GM12874 (cell line): ENCODE results near the gene MAPK11.

Experiments
- CTCF ChIP-seq: IDR thresholded peaks from 2 replicates; pipeline ENCODE4 v1.5.1; 2011; ENCODE audit warnings: low read depth, mild to moderate bottlenecking, control low read depth, low read length, moderate library complexity; ENCODE audit not compliant: insufficient read depth

Gene MAPK11

DNA sequence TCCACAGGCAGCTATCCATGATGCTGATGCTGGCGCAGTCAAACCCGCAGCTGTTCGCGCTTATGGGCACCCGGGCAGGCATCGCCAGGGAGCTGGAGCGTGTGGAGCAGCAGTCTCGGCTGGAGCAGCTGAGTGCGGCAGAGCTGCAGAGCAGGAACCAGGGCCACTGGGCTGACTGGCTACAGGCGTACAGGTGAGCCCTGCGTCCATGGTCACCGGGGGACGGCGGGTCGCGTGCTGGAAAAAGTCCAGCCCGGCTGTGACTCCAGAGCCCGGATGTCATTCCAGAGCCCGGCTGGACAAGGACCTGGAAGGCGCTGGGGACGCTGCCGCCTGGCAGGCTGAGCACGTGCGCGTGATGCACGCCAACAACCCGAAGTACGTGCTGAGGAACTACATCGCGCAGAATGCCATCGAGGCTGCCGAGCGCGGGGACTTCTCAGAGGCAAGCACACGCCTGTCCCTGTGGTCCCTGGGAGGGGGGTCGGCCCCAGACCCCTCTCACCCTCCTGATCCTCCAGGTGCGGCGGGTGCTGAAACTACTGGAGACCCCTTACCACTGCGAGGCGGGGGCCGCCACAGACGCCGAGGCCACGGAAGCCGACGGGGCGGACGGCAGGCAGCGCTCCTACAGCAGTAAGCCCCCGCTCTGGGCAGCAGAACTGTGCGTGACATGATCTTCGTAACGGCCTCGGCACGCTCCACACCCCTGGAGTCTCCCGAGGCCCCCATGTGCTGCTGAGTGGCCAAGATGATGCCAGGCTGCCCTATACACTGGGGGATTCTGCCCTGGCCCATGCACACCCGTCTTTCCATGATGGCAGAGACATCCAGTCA lies 53.3 kb downstream of the MAPK11 start:
- TF ChIP-seq CTCF: no peak

GRCh38 chr22:50216055-50216683 lies 54.0 kb downstream of the MAPK11 start:
- no peak for TF ChIP-seq CTCF

DNA sequence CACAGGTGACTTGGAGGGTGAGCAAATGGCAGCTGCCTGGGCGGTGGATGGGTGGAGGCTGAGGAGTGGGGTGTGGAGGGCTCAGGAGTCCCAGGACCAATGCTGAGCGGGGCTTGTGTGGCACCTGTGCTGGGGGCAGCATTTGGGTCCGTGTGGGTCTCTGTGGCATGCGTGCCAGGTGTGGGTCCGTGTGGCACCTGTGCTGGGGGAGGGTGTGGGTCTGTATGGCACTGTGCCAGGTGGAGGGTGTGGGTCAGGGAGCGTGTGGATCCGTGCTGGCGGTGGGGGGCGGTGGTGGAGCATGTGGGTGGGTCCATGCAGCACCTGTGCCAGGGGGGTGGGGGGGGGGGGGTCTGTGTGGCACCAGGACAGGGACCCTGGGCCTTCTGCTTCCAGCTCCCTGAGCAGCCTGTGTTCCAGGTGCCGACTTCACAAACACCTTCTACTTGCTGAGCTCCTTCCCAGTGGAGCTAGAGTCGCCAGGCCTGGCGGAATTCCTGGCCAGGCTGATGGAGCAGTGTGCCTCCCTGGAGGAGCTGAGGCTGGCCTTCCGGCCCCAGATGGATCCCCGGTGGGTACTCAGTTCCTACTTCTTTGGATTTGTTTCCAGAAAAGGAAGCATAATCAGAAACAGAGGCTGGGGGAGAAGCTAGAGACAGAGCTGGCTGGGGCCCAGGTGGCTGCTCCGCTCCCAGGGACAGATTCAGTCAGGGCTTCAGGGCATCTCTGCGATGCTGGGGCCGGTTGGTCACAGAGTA lies 54.7 kb downstream of the MAPK11 start:
- TF ChIP-seq CTCF: no peak
